Measurements from ENCODE around the gene RXRA.

RXRA gene

DNA sequence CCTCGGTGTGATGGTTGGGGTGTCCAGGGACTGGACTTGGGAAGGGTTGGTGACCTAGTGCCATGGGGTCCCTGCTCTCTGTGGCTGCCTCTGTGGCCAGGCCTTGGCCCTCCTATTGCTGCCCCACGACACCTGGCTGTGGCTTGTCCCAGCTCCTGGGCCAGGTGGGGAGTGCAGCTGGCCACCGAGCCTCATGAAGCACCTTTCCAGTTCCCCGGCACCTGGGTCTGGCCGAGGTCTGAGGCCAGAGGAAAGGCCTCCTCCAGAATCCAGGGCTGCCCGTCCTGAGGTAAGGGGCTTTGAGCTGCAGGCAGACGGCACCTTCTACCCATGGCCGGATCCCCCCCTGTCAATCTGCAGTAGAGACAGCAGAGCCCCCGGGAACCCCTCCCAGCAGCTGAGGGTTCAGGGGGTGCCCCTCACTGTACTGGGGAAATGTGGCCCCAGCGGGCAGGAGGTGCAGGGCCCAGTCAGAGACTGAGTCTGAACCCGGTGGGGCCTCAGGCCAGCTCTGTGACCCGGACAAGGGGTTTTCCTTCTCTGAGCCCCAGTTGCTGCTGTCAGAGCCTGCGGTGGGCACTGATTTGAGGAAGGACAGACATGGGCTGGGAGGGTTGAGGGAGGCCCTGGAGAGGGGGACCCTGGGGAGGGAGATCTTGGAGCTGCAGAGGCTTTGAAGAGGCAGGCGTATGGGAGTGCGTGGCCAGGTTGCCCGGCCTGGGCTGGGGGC lies 54.5 kb downstream of the RXRA start:
- no peak for DNase-seq (ENCODE audit: low read depth, low spot score)

DNA sequence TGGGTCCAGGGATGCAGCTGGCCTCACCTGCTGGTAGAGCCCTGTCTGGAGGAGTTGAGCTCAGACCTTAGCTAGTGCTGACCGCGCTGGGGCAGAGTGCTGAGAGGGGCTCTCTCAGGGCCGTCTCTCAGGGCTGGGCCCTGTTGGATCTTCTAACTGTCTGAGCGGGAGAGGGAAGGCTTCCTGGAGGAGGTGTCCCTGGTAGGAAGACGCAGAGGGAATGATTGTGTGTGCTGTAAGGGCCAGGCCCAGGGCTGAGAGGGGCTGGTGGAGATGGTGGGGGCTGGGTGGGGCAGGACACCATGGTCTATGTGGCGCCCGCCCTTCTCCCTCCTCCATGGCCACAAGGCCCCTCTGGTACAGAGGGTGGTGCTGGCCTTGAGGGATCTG lies 55.0 kb downstream of the RXRA start:
- no peak for DNase-seq (ENCODE audit: low read depth, low spot score)

DNA sequence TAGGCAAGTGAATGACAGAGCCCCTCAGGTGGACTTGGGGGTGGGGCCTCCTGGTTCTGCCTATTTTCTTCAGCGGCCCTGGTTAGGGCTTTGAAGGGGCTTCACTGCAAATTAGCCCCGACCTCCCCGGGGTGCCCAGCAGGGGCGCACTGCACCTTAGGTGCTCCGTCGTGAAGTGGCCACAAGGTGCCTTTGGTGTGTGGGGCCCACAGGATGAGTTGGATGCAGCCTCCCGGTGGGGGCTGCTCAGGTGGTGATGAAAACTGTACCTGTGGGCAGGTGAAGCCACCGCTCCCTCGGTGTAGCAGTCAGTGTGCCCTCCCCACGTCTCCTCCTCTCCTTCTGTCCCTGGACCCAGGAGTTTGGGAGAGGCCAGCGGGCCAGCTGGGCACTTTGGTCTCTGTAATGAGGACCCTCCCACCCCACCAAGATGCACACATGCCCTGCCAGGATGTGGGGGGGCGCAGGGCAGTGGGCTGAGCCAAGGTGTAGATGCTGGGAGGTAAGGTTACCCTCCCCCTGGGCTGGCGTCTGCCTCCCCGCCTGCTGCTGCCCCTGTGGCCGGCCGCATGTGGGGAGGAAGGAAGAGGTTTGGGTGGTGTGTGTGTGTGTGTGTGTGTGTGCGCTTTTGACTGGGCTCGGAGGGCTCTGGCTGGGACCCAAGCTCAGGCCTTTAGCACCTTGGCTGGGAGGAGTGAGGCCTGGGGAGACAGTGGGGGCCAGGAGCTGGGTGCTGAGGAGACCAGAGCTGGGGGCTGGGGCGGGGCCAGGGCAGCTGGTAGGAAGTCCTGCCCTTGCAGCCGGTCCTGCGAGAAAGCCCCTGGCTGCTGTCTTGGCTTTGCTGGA lies 55.6 kb downstream of the RXRA start:
- no peak for DNase-seq (ENCODE audit: low read depth, low spot score)

DNA sequence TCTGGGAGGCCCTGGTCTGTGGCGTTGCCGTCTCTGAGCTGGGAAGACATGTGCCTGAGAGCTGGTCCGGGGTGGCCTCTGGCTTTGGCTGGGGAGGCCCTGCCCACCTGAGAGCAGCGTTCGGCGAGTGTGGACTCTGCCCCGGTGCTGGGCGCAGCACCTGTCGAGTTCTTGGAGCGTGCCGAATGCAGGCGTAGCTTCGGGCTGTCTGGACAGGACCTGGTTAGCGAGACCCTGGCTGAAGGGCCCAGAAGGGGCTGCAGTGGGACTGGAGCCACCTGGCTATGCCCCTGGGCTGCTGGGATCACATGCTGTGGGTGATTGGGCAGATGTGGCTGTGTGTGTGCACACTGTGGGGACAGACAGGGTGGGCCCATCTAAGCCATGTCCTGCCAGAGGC lies 56.5 kb downstream of the RXRA start:
- DNase-seq (ENCODE audit: low read depth, low spot score): no peak

DNA sequence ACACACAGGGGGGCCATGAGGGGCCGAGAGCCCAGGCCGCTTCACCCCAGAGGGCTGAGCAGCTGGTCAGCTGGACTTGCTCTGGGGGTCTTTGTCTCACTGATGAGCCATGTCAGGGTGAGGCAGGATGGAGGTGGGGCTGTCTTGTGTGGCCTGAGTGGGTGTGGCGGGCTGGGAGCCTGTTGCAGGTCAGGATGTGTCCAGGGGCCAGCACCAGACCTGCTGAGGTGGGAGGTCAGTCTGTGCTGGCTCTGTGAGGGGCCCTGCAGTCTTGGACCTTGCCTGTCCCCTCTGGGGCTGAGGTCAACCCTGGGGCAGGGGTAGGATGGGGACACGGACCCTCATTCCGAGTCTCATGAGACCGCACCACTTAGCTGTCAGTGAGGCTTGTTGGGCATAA lies 56.9 kb downstream of the RXRA start:
- DNase-seq (ENCODE audit: low read depth, low spot score): no peak

DNA sequence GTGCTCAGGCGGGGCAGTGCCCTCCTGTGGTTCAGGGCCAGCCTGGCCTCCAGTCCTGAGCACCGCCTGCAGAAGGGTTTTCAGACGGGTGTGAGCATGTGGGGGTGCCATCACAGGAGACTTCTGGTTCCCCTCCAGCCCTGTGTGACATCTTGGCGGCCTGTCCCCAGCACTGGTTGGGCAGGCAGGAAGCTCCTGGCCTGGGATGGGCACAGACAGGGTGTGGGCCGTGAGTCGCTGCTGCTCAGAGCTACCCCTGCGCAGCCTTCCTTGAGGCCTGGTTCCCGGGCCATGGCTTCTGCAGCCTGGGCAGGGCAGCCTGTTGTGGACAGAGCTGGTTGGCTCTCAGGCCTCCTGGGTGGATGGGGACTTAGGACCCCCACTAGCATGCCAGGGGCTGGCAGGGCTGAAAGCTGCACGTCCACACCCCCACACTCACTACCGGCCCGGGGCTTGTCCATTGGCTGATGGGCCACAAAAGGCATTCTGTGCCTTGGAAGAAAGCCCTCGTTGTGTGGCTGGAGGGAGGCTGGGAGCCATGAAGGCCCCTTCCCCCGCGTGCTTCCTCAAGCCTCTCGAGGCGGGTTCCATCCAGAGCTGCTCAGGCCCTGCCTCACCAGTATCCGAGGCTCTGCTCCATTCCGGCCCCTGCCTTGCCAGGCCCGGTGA lies 58.7 kb downstream of the RXRA start:
- DNase-seq (ENCODE audit: low read depth, low spot score): no peak

DNA sequence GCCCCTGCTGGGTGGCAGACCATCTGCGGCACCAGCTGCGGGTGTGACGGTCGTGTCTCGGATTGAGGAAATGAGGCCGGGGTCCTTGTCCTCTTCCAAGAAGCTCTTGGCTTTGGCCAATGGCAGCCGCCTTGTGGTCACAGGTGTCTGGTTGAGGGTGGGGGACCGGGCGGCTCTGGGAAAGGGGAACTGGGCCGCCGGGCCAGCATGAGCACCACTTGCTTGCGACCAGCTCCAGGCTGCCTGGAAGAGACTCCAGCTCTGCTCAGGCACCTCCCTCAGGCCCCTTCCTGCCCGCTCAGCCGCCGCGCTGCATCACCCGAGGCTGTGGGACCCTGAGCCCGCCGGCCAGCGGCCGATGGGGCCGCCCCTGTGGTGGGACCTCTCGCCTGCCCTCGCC lies 59.7 kb downstream of the RXRA start:
- DNase-seq (ENCODE audit: low read depth, low spot score): no peak

DNA sequence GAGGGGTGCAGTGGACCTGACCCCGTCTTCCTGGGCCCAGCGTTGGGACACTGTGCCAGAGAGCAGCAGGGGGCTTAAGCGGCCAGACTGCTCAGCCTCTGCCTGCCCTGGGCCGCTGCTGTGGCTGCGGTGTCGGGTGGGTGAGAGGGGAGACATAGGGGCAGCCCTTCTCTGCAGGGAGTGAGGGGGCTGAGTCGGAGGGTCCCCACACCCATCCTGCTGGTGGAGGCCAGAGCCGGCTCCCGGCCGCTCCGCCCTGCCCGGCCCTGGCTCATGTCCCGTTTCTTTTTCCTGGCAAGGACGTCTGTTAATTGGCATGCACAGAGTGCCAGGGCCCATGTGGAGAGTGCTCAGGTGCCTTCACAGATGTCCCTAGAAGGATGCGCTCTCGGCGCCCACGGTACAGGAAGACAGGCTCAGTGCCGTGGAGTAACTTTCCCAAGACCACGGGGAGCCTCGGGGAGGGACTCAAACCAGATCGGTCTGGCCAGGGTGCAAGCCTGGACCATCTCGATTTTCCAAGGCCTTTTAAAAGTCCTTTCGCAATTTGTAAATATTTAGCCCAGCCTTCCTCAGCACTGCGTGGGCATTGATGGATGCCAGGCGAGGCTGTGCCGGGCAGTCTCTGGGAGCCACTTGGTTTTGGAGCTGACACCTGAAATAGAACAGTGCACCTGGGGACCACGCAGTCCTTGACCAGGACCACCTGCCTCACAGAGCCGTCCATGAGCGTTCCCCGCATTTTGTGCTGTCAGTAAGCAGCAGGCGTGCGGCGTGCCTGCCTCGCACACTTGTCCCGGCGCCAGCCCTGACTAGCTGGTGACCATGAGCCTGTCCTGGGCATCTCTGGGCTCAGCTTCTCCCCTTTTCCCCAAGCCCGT lies 60.9 kb downstream of the RXRA start:
- DNase-seq (ENCODE audit: low read depth, low spot score): no peak

DNA sequence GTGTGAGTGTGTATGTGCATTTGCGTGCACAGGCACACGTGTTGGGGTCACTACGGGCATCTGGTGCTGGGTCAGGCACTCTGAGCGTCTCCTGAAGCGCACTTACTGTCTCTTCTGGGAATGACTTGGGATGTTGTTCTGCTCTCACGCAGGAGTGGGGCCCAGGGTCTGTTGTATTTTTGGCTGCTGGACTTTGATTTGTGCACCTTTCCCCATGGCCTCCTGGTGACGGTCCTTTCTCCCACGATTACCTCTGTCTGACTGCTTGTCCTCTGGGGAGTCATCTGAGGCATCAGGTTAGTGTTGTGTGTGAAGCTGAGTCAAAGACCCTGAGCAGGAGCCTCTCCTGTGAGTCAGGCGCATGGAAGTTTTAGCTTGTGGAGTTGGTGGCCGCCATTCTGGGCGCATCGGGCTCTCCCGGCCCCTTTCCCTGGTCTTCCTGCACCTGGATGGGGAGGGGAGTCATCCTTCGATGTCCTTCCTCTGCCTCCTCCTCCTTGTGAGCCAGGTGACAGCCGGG lies 62.1 kb downstream of the RXRA start:
- DNase-seq (ENCODE audit: low read depth, low spot score): no peak

DNA sequence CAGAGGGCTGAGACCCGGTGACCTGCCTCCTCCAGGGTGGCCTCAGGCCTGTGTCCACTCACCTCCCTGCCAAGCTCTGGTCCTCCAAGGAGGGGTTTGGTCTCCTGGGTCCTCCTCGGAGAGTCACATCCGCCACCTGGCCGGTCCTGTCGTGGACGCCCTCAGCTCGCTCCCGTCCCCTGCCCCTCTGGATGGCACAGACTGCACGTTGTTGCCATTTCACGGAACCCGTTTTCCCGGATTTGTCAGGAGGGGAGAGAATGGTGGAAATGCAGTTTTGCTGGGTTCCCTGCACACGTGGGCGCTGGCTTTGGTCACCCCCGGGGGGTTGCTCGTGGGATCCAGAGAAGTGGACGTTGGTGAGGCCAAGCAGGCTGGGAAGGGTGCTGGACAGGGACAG lies 62.7 kb downstream of the RXRA start:
- no peak for DNase-seq (ENCODE audit: low read depth, low spot score)

DNA sequence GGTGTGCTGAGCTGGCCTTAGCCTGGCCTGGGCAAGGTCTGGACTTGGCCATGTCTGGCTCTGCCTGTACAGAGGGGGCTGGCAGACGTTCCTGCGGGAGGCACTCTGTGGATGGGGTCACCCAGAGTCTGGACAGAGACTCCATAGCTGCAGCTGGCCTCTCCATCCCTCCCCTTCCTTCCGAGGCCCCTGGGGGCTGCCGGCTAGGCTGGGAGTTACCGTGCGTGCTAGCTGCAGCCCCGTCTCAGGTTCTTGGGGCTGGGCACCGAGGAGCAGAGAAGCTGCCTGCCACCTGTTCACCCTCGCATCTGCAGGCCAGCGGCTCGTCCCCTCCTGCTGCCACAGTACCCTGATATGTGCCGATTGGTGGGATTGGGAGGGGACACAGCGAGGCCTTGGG lies 63.4 kb downstream of the RXRA start:
- DNase-seq (ENCODE audit: low read depth, low spot score): no peak

DNA sequence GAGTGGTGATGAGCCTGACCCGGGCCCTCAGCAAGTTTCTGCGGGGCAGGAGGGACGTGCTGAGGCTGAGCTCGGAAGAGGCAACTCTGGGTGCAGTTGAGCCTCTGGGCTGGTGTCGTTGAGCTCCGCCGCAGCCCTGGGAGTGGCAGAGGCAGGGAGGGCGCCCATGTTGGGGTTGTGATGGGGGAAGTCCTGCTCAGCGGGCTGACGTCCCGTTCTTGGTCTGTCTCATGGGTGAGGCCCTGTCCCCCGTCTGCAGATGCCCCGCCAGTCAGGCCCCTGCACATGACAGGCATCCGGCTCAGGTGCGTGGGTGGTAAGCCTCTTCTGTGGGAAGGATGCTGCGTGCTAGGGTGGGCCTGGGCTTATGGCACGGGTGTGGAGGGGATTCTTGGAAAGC lies 64.3 kb downstream of the RXRA start:
- no peak for DNase-seq (ENCODE audit: low read depth, low spot score)

DNA sequence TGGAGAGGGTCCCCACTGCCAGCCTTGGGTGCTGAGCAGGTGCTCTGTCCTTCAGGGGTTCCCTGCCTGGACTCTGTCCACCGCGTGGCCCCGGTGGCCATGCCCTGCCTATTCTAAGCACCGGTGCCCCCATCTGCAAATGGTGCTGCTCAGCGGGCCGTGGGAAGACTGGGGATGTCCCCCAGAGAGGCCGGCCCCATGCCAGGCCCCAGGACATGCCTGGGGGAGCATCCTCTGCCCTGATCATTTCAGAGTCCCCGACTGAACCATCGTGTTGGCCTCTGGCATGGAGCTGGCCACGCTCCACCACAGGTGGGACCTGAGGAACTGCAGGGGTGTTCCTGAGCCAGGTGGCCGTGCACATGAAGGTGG lies 64.7 kb downstream of the RXRA start:
- DNase-seq (ENCODE audit: low read depth, low spot score): no peak

DNA sequence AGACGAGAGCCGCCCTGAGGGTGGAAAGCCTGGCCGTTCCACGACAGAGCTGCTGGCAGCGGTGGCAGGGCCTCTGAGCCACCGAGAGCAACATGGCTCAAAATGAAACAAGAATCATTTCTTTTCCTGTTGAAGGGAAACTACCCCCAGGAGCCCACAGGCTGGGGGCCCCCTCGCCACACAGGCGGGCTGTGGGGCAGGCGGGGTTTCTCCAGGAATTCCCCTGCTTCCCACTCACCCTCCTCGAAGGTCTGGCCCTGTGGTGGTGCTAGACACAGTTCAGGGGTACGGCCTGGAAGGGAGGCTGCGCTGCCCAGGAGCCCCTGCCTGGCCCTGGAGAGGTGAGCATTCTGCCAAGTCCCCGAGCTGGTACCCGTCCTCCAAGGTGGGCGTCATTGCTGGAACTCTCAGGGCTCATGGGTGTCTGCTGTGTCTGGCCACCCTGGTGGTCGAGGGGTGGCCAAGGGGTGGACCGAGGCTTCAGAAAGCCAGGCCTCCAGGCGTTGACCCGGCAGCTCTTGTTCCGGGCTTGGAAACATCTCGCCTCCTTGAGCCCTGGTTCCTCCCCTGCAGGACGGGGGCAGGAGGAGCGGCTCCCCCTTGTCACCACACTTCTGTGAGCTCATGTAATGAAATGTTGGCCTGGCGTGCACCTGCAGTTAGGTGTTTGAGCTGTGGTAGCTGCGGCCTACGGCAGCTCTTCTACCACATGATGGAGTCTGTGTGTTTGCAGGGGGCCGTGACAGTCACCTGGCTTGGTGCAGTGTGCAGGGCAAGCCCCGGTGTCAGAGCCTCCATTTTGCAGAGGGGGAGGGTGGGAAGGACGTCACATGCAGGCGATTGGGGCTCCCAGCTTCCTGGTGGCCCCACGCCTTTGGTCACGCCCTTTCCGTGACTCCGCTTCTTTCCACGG lies 65.3 kb downstream of the RXRA start:
- DNase-seq (ENCODE audit: low read depth, low spot score): no peak

DNA sequence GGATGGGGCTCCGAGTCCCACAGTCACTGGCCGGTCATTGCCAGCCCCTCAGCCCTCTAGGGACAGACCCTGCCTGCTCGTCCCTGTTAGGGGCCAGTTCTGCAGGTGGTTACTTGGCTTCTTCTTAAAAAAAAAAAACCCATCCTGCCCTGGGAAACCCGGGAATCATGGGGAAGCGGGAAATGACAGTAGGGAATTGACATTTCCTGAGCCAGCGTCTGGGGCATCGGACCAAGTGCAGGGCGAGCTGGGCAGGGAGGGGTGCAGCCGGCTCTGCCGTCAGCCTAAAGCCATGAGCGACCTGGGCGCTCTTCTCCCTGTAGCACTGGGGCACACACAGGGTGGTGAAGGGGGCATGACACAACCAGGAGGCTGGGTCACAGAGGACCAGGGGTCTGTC lies 66.6 kb downstream of the RXRA start:
- no peak for DNase-seq (ENCODE audit: low read depth, low spot score)

DNA sequence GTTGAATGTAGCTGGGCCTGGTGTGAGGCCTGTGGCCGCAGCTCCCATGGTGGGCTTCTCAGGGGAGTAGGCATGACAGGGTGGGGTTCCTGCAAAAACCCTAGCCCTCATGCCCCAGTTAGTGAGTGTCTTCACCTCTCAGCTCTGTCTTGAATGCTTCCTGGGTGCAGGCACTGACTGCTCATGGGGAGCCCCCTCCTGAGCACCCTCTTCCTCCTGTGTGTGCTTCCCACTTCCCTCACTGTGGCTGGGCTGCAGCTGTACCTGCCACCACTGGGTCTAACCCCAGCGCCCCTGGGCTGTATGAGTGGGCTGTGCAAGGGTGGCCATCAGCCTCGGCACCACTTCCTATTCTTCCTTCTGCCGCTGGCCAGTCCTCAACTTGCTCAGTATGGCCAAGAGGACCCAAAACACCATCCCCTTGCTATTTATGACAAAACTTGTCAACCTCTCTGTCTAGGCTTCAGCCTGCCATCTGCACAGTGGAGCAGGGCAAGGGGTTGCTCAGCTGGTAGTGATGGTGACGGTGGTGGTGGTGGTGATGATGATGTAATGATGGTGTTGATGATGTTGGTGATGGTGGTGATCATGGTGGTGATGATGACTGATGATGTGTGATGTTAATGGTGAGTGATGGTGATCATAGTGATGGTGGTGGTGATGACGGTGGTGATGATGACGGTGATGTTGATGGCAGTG lies 67.5 kb downstream of the RXRA start:
- DNase-seq (ENCODE audit: low read depth, low spot score): no peak

DNA sequence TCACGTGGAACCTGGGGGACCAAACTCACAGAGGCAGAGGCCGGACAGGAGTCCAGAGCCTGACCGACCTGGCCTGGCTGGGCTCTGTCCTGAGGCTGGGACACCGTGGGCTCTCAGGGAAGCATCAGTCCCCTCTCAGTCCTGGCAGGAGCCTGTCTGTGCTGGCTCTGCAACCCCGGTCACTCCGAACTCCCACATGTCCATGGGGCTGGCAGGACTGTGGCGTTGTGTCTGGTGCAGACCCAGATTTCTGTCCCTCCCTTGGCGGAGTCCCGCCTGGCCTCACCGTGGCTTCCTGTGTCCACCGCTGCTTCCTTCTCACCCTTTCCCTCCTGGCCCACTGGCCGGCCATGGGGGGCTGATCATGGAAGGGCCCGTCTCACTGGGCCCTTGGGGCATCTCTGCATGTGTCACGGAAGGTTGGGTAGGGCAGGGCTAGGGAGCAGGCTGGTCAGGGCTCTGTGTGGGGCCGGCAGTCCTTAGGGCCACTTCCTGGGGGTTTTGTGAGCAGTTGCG lies 68.8 kb downstream of the RXRA start:
- DNase-seq (ENCODE audit: low read depth, low spot score): no peak

DNA sequence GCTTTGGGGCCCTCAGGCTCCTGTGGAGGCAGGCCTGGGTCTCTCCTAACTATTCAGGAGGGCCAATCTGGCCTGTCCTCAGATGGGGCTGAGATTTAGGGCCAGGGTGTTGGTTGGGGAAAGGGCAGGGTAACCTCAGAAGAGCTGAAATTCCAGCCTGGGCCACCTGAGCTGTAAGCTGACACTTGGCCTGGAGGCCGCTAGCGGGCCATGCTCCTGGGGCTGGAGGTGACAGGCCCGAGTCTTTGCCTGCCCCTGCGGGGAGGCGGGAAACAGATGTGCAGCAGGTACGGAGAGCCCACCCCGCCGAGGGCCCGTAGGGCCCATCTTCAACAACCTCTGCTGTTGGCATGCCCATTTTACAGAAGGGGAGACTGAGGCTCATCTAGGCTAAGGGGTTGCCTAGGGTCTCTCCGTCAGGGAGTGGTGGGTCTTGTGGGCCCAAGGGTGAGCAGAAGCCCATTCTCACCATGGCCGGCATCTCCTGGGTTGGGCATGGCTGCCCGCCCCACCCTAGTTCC lies 69.5 kb downstream of the RXRA start:
- no peak for DNase-seq (ENCODE audit: low read depth, low spot score)

DNA sequence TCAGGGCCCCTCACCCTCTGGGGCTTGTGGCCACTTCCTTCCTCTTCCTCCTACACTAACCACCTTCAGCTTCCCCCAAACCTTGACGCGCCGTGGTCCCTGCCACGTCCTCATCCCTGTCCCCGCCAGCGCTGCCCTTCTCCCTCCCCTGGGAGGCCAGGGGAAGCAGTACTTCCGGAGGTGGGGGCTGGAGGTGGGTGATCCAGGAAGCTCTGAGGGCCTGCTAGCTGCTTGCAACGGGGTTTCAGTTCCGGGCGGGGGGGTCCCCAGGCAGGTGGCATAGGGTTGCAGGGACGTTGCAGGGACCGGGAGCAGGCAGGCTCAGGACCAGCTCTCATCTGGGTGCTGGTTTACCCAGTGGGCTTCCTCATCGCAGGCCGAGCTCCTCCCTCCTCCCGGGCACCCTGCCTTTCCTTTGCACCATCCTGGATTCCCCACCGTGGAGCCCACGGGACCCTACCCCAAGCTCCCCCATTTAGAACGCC lies 70.0 kb downstream of the RXRA start:
- DNase-seq (ENCODE audit: low read depth, low spot score): no peak

Measured in brain pericyte (primary cell).